C4-2B (cell line): ENCODE results near the gene TENM4.

Source experiments
- H3K27ac ChIP-seq: fragments of 450-650 bp; 2 replicates; pipeline ENCODE4 v1.5.1; 2017
- CTCF ChIP-seq: fragments of 450-650 bp; conservative IDR thresholded peaks from 2 replicates; pipeline ENCODE4 v1.5.1; 2017; ENCODE audit warnings: mild to moderate bottlenecking
- ZFX ChIP-seq: fragments of 450-650 bp; IDR thresholded peaks from 2 replicates; pipeline ENCODE4 v1.6.1; 2017

The TENM4 gene

DNA sequence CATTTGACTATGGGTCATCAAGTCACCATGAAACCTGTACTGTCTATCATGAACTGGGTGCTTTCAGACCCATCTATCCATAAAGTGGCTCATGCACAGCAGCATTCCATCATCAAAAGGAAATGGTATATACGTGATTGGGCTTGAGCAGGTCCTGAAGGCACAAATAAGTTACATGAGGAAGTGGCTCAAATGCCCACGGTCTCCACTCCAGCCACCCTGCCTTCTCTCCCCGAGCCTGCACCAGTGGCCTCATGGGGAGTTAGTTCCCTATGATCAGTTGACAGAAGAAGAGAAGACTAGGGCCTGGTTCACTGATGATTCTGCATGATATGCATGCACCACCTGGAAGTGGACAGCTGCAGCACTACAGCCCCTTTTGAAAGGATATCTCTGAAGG, 312.5 kb downstream of the TENM4 start:
- H3K27ac ChIP-seq = no peak overlapping the region
- TF ChIP-seq CTCF (no peak), ZFX (no peak)

GRCh38 chr11:79122759-79123158, 318.1 kb downstream of the TENM4 start:
- H3K27ac ChIP-seq = no peak overlapping the region
- TF ChIP-seq ZFX (no peak), CTCF (no peak)

DNA sequence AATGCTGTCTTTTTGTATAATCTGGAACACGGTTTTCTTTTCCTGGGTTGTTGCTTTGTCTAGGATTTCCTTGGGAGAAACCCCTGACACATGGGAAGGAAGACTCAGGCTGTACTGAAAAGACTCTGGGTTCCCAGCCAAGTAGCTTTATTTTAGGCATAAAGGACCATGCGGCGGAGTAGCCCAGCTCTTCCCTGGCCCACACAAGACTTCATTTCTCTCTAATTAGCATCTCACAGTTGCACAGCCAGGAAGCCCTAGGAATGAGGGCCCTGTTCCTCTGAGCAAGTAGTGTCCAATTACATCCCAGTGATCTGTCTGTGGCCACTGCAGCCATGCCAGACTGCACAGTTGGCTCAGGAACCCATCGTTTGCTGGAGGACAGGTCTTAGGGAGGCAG, 319.5 kb downstream of the TENM4 start:
- no peak overlapping the region for H3K27ac ChIP-seq
- TF ChIP-seq CTCF = no peak
- no peak for TF ChIP-seq ZFX

DNA sequence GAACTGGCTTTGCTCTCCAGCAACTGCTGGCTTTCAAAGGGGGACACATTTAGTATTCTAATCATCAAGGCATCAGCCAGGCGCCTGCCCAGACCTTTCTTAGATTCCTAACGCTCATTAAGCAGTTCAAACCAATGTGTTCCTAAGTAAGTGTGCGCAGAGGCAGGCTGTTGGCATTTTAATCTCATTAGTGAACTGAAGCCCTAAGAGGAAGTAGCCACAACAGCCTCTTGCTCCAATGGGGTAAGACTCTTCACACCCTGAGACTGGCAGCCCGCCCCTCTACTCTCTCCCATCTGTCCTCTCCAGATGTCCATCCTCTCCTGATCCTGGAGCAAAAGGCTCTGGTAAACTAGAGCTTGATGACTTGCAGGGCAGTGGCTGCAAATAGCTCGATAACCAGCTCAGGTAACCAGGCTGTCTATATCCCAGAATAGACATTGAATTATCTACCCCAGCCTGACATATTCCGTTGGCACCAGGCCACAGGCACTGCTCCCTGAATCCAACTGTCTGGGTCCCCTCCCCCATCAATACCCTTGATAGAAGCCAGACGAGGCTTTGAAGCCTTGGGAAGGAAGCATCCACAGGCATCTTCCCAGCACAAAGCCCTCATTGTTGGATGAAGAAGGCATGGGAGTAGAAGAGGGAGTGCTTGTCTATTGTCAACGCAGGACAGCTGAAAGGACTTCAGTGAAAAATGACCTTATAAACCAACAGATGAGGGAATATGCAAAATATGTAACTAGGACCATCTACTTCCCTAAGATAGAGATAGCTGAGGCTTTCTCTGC, 321.1 kb downstream of the TENM4 start:
- TF ChIP-seq ZFX = no peak
- no peak for TF ChIP-seq CTCF
- H3K27ac ChIP-seq = no peak overlapping the region

GRCh38 chr11:79117488-79117887, 323.3 kb downstream of the TENM4 start:
- H3K27ac ChIP-seq = no peak overlapping the region
- no peak for TF ChIP-seq CTCF

GRCh38 chr11:79116600-79116999, 324.2 kb downstream of the TENM4 start:
- H3K27ac ChIP-seq = no peak overlapping the region
- TF ChIP-seq ZFX (no peak), CTCF (no peak)

- no peak overlapping the region for H3K27ac ChIP-seq
- TF ChIP-seq ZFX (no peak), CTCF (no peak)
Observed at GRCh38 chr11:79113054-79113690, 327.7 kb downstream of the TENM4 start.
